ENCODE measurements around the gene STK11IP.

DNA sequence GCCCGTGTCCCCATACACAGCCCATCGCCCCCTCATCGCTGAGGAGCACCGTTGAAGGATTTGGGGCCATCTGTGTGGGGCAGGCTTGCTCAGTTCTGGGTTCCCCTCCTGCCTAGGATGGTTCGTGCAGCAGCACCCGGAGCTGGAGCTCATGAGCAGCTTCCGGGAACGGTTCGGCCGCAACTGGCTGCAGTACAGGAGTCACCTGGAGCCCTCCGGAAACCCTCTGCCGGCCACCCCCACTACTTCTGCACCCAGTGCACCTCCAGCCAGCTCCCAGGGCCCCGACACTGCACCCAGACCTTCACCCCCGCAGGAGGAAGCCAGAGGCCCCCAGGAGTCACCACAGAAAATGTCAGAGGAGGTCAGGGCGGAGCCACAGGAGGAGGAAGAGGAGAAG lies 10.3 kb downstream of the STK11IP start:
- TF ChIP-seq, protein P1, sequence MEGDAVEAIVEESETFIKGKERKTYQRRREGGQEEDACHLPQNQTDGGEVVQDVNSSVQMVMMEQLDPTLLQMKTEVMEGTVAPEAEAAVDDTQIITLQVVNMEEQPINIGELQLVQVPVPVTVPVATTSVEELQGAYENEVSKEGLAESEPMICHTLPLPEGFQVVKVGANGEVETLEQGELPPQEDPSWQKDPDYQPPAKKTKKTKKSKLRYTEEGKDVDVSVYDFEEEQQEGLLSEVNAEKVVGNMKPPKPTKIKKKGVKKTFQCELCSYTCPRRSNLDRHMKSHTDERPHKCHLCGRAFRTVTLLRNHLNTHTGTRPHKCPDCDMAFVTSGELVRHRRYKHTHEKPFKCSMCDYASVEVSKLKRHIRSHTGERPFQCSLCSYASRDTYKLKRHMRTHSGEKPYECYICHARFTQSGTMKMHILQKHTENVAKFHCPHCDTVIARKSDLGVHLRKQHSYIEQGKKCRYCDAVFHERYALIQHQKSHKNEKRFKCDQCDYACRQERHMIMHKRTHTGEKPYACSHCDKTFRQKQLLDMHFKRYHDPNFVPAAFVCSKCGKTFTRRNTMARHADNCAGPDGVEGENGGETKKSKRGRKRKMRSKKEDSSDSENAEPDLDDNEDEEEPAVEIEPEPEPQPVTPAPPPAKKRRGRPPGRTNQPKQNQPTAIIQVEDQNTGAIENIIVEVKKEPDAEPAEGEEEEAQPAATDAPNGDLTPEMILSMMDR (IDR thresholded peaks at IDR 0.05): no peak
- no peak for TF ChIP-seq EZH2 (IDR thresholded peaks at IDR 0.05; ENCODE audit: borderline replicate concordance, insufficient read depth, low read depth, low read length, poor library complexity, severe bottlenecking)
